Left lung (tissue), 10 donors: ENCODE measurements around the gene UBR4. TPM values are rescaled to one million over a fixed set of nuclear protein-coding genes. Genes with fewer than 3 reads are reported as not detected.

Source experiments
- ATAC-seq: fragments of 200-7000 bp; cut with Tn5 transposase; one replicate; pipeline ENCODE4 v1.9.1; 2020; ENCODE audit warnings: moderate library complexity
- DNase-seq, 4 donors: peaks; one replicate each; pipeline ENCODE4 v3.0.0-alpha.2; 2013 to 2020
- H3K27ac ChIP-seq, 2 donors: fragments of 200-600 bp; sonication (generic) in 1 of 2; one replicate each; pipeline versions ENCODE4 v1.5.0 to v1.8.0; 2020 to 2021
- H3K27me3 ChIP-seq, 2 donors: fragments of 200-600 bp; sonication (generic) in 1 of 2; one replicate each; pipeline versions ENCODE4 v1.5.0 to v1.8.0; 2020 to 2021
- H3K36me3 ChIP-seq, 2 donors: fragments of 200-600 bp; sonication (generic) in 1 of 2; one replicate each; pipeline versions ENCODE4 v1.5.0 to v1.8.0; 2020 to 2021
- H3K4me1 ChIP-seq, 2 donors: fragments of 200-600 bp; one replicate each; pipeline ENCODE4 v1.8.0; 2021
- H3K4me3 ChIP-seq, 2 donors: fragments of 200-600 bp; sonication (generic) in 1 of 2; one replicate each; pipeline versions ENCODE4 v1.5.0 to v1.8.0; 2020 to 2021; ENCODE audit warnings: mild to moderate bottlenecking in 1 of 2
- H3K9me3 ChIP-seq, 2 donors: fragments of 200-600 bp; sonication (generic) in 1 of 2; one replicate each; pipeline versions ENCODE4 v1.5.0 to v1.8.0; 2020 to 2021
- intact Hi-C, 2 donors: fragments of 100-400 bp; cut with DNase I; formaldehyde crosslinking; loops; one replicate each; pipeline versions ENCODE4 v1.11.2 to v1.14.2; 2022
- polyA plus RNA-seq, 6 donors: library from polyadenylated mRNA; unstranded; fragments of 120-200 nt; gene quantifications; one replicate each; pipeline ENCODE4 v1.2.1, GENCODE V29; 2013; ENCODE audit not compliant: insufficient read length in 6 of 6
- total RNA-seq, 2 donors: library from RNA; stranded (reverse); fragmentation: NEBNext Ultra II Directional; extraction: Animal tissue kit (Norgen Biotek cat#: 25700); gene quantifications; one replicate each; pipeline ENCODE4 v1.2.1, GENCODE V29; 2021
- TF ChIP-seq, protein P1 (sequence below), 2 donors: fragments of 200-600 bp; sonication (generic) in 1 of 2; IDR thresholded peaks; one replicate each; pipeline versions ENCODE4 v1.5.0 to v1.8.0; 2021; ENCODE audit warnings: antibody characterized with exemption in 2 of 2
- donor health status: DM: no; HTN: yes; CAD: no.
- donor health status: DM: no; HTN: no; CAD: no.

The UBR4 gene
- total and polyA plus RNA-seq, 8 donors: 95.9 to 130 (median 109) TPM

DNA sequence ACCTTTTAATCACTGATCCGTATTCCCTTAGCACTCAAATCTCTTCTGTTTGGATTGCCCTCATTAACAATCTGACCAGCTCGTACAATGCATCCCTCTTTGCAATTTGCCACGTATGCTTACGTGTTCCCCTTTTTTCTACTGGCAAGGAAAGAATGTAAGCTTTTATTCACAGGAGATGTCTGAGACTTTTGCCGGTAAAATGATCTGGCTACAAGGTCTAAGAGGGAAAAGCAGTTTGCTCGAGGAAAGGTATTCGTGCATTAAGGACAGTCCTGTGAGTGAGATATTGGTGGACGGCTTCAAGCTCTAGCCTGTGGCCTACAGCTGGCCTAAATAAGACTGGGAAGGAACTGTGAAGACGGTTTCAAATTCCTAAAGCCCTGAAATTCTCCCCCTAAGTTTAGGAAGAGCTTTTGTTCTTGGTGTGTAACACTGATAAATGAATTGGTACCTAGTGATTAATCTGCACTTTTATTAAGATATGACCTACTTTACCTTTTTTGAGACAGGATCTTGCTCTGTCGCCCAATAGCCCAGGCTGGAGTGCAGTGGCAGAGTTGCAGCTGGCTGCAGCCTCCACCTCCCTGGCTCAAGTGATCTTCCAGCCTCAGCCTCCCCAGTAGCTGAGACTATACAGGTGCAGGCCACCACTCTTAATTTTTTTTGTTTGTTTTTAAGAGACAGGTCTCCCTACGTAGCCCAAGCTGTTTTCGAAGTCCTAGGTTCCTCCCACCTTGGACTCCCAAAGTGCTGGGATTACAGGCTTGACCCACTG lies 895 bp upstream of the UBR4 start:
- TF ChIP-seq, protein P1, sequence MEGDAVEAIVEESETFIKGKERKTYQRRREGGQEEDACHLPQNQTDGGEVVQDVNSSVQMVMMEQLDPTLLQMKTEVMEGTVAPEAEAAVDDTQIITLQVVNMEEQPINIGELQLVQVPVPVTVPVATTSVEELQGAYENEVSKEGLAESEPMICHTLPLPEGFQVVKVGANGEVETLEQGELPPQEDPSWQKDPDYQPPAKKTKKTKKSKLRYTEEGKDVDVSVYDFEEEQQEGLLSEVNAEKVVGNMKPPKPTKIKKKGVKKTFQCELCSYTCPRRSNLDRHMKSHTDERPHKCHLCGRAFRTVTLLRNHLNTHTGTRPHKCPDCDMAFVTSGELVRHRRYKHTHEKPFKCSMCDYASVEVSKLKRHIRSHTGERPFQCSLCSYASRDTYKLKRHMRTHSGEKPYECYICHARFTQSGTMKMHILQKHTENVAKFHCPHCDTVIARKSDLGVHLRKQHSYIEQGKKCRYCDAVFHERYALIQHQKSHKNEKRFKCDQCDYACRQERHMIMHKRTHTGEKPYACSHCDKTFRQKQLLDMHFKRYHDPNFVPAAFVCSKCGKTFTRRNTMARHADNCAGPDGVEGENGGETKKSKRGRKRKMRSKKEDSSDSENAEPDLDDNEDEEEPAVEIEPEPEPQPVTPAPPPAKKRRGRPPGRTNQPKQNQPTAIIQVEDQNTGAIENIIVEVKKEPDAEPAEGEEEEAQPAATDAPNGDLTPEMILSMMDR (IDR thresholded peaks at IDR 0.05): no peak
- Histone ChIP-seq H3K27ac (peak overlapping the region; percentile 91 to 97), H3K4me3 (peak overlapping the region; percentile 90 to 95), H3K36me3 (peaks cover 0 to 23% of the 10 kb centered on the region in 2 donors), H3K27me3 (no peaks in the 10 kb centered on the region), H3K9me3 (no peaks in the 10 kb centered on the region), H3K4me1 (peaks cover 9 to 62% of the 10 kb centered on the region in 2 donors)
- intact Hi-C loops: no loop called here
- peak; percentile 10 for ATAC-seq
- DNase-seq: peak in 1 of 4 donors; percentile 14

DNA sequence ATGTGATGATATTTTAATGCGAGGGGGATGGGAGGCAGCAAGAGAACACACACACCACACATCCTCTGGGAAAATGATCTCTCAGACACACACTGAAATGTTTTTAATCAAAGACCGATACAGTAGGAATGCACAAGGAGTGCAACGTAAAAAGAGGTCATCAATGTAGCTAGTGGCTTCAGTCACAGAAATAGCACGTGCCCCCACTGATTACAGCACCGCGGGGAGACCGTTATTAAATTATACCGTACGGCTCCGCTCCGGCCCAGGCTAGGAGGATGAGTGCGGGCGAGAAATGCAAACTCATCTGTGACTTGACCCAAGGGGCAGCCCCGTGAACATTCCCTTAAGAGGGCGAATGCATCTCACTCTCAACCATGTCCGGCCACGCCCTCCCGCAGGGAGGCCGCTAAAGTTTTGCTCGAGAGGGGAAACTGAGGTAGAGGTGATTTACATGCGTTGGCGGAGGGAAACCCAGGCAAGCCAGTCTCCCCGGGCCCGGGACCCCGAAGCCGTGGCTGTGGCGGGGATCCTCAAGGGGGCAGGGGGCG lies 552 bp downstream of the UBR4 start:
- peak overlapping the region; percentile 90 to 95 for H3K4me3 ChIP-seq
- peaks cover 0 to 8% of the 10 kb centered on the region in 2 donors for H3K36me3 ChIP-seq
- intact Hi-C loops: no loop called here
- ATAC-seq: peak; percentile 45
- H3K27me3 ChIP-seq: no peaks in the 10 kb centered on the region
- H3K4me1 ChIP-seq: peaks cover 9 to 75% of the 10 kb centered on the region in 2 donors
- TF ChIP-seq, protein P1 (IDR thresholded peaks at IDR 0.05): no peak
- H3K9me3 ChIP-seq: no peaks in the 10 kb centered on the region
- peak overlapping the region; percentile 91 to 97 for H3K27ac ChIP-seq
- DNase-seq: peak in 3 of 4 donors; percentile 27 to 53 (median 29)

DNA sequence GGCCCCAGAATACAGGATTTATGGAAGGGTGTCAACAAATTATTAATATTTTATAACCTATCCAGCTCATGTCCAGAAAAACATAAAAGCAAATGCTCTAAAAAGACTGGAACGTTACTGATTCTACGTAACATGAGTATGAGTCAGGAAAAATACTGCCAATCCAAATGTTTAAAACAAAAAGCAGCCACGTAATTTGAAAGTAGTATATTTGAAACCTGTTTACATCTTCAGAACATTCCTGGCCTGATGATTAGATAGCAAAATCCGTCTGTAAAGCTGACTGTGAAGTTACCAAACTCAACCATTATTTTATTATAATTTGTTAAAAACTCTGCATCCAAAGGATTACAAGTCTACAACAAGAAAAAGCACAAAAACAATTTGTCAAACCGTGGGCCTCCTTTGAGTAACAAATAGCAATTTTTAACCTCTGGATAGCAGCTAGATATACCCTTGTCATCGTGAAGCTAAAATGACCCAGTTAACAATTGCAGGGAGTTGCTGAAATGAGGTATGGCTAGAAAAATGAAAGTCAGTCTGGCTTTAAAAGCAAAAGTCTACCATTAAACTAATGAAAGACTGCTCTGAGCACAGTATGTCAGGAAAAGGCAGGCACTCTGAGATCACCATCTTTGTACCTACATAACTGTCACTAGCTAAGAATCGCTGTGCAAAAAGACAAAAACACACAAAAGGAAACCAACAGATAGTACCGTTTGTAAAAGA lies 1.2 kb downstream of the UBR4 start:
- DNase-seq (no peak), ATAC-seq (no peak)
- TF ChIP-seq, protein P1 (IDR thresholded peaks at IDR 0.05): no peak
- intact Hi-C loops: no loop called here
- no peaks in the 10 kb centered on the region for H3K27me3 ChIP-seq
- peaks cover 9 to 82% of the 10 kb centered on the region in 2 donors for H3K4me1 ChIP-seq
- H3K36me3 ChIP-seq: peaks cover 0 to 2% of the 10 kb centered on the region in 2 donors
- peak overlapping the region; percentile 90 to 95 for H3K4me3 ChIP-seq
- peak overlapping the region; percentile 91 to 97 for H3K27ac ChIP-seq
- no peaks in the 10 kb centered on the region for H3K9me3 ChIP-seq

DNA sequence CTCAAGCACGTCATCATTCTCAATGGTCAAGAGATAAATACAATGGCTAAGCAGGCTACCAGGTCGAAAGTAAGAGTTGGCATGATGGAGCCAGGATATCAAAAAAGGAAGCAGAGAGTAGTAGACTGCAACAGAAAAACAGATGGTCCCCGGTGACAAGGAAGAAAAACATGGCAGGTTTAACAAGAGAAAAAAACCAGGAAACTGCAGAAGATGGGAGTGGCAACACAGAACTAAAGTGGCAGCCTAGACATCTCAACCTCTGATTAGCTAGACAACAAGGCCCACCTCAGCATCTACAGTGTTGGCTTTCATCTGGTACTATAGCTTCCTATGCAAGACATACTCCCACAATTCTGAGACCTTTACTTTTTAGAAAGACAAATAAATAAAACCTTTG lies 3.1 kb downstream of the UBR4 start:
- Histone ChIP-seq H3K4me3 (no peak overlapping the region), H3K27me3 (no peaks in the 10 kb centered on the region), H3K4me1 (peaks cover 9 to 83% of the 10 kb centered on the region in 2 donors), H3K36me3 (peaks cover 0 to under 1% of the 10 kb centered on the region in 2 donors), H3K9me3 (no peaks in the 10 kb centered on the region), H3K27ac (no peak overlapping the region)
- TF ChIP-seq, protein P1 (IDR thresholded peaks at IDR 0.05): no peak
- no peak for DNase-seq
- intact Hi-C loops: no loop called here
- ATAC-seq: no peak

DNA sequence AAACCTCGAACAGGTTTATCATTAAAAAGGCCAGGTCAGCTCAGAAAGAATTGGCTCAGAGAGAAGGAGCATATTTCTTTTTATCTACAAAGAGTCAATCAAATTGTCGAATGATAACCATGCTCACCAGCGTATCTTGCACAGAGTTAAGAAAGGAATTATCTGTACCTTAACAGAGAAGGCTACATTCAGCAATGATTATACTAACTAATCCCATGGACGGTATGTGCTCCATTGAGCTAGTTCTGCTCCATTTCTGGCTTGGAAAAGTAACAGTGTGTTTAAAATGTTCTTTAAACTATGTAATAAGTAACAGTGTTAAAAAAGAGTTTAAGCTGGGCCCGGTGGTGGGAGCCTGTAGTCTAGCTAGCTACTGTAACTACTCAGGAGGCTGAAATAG lies 4.2 kb downstream of the UBR4 start:
- DNase-seq: no peak
- TF ChIP-seq, protein P1 (IDR thresholded peaks at IDR 0.05): no peak
- intact Hi-C loops: no loop called here
- Histone ChIP-seq H3K4me1 (peaks cover under 1 to 72% of the 10 kb centered on the region in 2 donors), H3K36me3 (peaks cover 0 to 12% of the 10 kb centered on the region in 2 donors), H3K27ac (no peak overlapping the region), H3K4me3 (no peak overlapping the region), H3K9me3 (no peaks in the 10 kb centered on the region), H3K27me3 (no peaks in the 10 kb centered on the region)
- ATAC-seq: no peak
